B cell (primary cell): ENCODE results near the gene MCHR1. TPM values are rescaled to one million over a fixed set of nuclear protein-coding genes. Genes with fewer than 3 reads are reported as not detected.

Source experiments
- ATAC-seq: fragments of 200-7000 bp; cut with Tn5 transposase; one replicate; pipeline ENCODE4 v1.10.0; 2021; ENCODE audit warnings: low read depth, mild to moderate bottlenecking, moderate number of reproducible peaks, moderate library complexity
- CTCF ChIA-PET: fragments of 350-600 bp; sonication (Branson Sonifier 250); formaldehyde crosslinking; loops from one replicate; lab custom pipeline; 2021; ENCODE audit warnings: antibody characterized with exemption, inconsistent platforms; lab: Charles Lee
- POLR2A ChIA-PET: fragments of 350-600 bp; sonication (Branson Sonifier 250); formaldehyde crosslinking; loops from one replicate; lab custom pipeline; 2021; ENCODE audit warnings: antibody characterized with exemption; lab: Charles Lee
- DNase-seq: peaks from one replicate; pipeline ENCODE4 v3.0.0; 2013
- H2AFZ ChIP-seq: 2 replicates; pipeline ENCODE4 v1.6.1; 2012; ENCODE audit warnings: mild to moderate bottlenecking, low read depth, low read length; ENCODE audit not compliant: insufficient read depth, poor library complexity, severe bottlenecking
- H3K27ac ChIP-seq, 2 donors: 1 replicate in 1 of 2; 2 replicates in 1 of 2; pipeline ENCODE4 v1.5.1; 2012 to 2013; ENCODE audit warnings: low read length in 2 of 2, mild to moderate bottlenecking in 2 of 2, moderate library complexity in 1 of 2
- H3K27me3 ChIP-seq, 4 experiments: fragments of 200-600 bp in 1 of 4; sonication (generic) in 1 of 4; replicated peaks in 1 of 4; 1 replicate in 2 of 4; 2 replicates in 2 of 4; pipeline versions ENCODE4 v1.6.1 to v1.7.0; 2013 to 2016; ENCODE audit warnings: low read length in 3 of 4, mild to moderate bottlenecking in 2 of 4, mixed read lengths in 1 of 4, moderate library complexity in 1 of 4; ENCODE audit not compliant: insufficient read depth in 4 of 4, control insufficient read depth in 3 of 4; ENCODE audit errors: control extremely low read depth in 1 of 4
- H3K36me3 ChIP-seq, 2 experiments: replicated peaks in 1 of 2; 1 replicate in 1 of 2; 2 replicates in 1 of 2; pipeline versions ENCODE4 v1.6.1 to v1.7.1; 2013; ENCODE audit warnings: low read length in 1 of 2; ENCODE audit not compliant: insufficient read depth in 2 of 2, control insufficient read depth in 1 of 2; ENCODE audit errors: control extremely low read depth in 1 of 2, extremely low read depth in 1 of 2
- H3K4me1 ChIP-seq, 2 donors: fragments of 200-600 bp in 1 of 2; sonication (generic) in 1 of 2; 1 replicate in 1 of 2; 2 replicates in 1 of 2; pipeline versions ENCODE4 v1.5.1 to v1.6.1; 2013 to 2017; ENCODE audit warnings: low read length in 2 of 2; ENCODE audit not compliant: control insufficient read depth in 2 of 2, insufficient read depth in 2 of 2
- H3K4me2 ChIP-seq: replicated peaks from 2 replicates; pipeline ENCODE3; 2012; ENCODE audit warnings: mild to moderate bottlenecking, low read depth, low read length; ENCODE audit not compliant: poor library complexity, severe bottlenecking
- H3K4me3 ChIP-seq, 5 experiments: fragments of 200-600 bp in 1 of 5; sonication (generic) in 1 of 5; 1 replicate in 3 of 5; 2 replicates in 2 of 5; pipeline versions ENCODE4 v1.5.1 to v1.7.0; 2011 to 2016; ENCODE audit warnings: low read length in 4 of 5, mild to moderate bottlenecking in 4 of 5, low read depth in 2 of 5, control low read depth in 1 of 5, moderate library complexity in 1 of 5; ENCODE audit not compliant: insufficient read depth in 1 of 5; ENCODE audit errors: control extremely low read depth in 1 of 5, extremely low read depth in 1 of 5
- H3K79me2 ChIP-seq: fragments of 200-600 bp; sonication (generic); one replicate; pipeline ENCODE4 v1.6.0; 2016; ENCODE audit warnings: low read length; ENCODE audit not compliant: control insufficient read depth, insufficient read depth
- H3K9ac ChIP-seq: fragments of 200-600 bp; sonication (generic); 2 replicates; pipeline ENCODE4 v1.6.1; 2017; ENCODE audit warnings: mild to moderate bottlenecking, low read length, moderate library complexity
- H3K9me3 ChIP-seq, 3 donors: one replicate each; pipeline versions ENCODE4 v1.6.1 to v1.7.1; 2013; ENCODE audit warnings: low read length in 2 of 3; ENCODE audit not compliant: control insufficient read depth in 2 of 3, insufficient read depth in 1 of 3; ENCODE audit errors: control extremely low read depth in 1 of 3
- H4K20me1 ChIP-seq: 2 replicates; pipeline ENCODE4 v1.6.0; 2012; ENCODE audit warnings: mild to moderate bottlenecking, low read length; ENCODE audit not compliant: insufficient read depth, control insufficient read depth, poor library complexity, severe bottlenecking
- H3K27ac Mint-ChIP-seq: one replicate; pipeline ENCODE4 v1.8.0; 2021; ENCODE audit warnings: mixed read lengths
- H3K27me3 Mint-ChIP-seq: one replicate; pipeline ENCODE4 v1.8.0; 2021; ENCODE audit warnings: mixed read lengths
- H3K4me1 Mint-ChIP-seq: one replicate; pipeline ENCODE4 v1.8.0; 2021; ENCODE audit warnings: mixed read lengths
- H3K4me3 Mint-ChIP-seq: one replicate; pipeline ENCODE4 v1.8.0; 2021; ENCODE audit warnings: mixed read lengths
- H3K9me3 Mint-ChIP-seq: one replicate; pipeline ENCODE4 v1.8.0; 2022; ENCODE audit warnings: mixed read lengths; ENCODE audit not compliant: insufficient read depth
- EZH2 ChIP-seq: IDR thresholded peaks from 2 replicates; pipeline ENCODE4 v1.6.1; 2012; ENCODE audit warnings: borderline replicate concordance, low read depth, mild to moderate bottlenecking, moderate library complexity, low read length; ENCODE audit not compliant: insufficient read depth, poor library complexity, severe bottlenecking
- WGBS: methylation state at CpG from one replicate; pipeline ENCODE4 v1.1.5; 2013; ENCODE audit warnings: missing lambda C conversion rate; ENCODE audit not compliant: insufficient coverage; 5-methylcytosine and 5-hydroxymethylcytosine counted together
- intact Hi-C: fragments of 100-400 bp; cut with micrococcal nuclease; formaldehyde crosslinking; loops from one replicate; pipeline ENCODE4 v1.10.0; 2022
- polyA plus RNA-seq: library from polyadenylated mRNA; depleted of rRNA; stranded (reverse); fragments of >200 nt; gene quantifications from 2 replicates; pipeline ENCODE4 v1.2.3, GENCODE V29; 2012
- total RNA-seq, 2 donors: library from RNA; stranded (reverse); fragments of 120-200 nt in 1 of 2; gene quantifications; 1 replicate in 1 of 2; 2 replicates in 1 of 2; pipeline versions ENCODE4 v1.2.3 to v1.2.4, GENCODE V29; 2013 to 2022
- TF ChIP-seq, protein P1 (sequence below): fragments of 200-600 bp; IDR thresholded peaks from one replicate; pipeline ENCODE4 v1.8.0; 2022; ENCODE audit warnings: antibody characterized with exemption, mild to moderate bottlenecking

The MCHR1 gene
- total and polyA plus RNA-seq, 2 donors (not counting 1 experiment from before 2014, with no cell fraction given): not detected

DNA sequence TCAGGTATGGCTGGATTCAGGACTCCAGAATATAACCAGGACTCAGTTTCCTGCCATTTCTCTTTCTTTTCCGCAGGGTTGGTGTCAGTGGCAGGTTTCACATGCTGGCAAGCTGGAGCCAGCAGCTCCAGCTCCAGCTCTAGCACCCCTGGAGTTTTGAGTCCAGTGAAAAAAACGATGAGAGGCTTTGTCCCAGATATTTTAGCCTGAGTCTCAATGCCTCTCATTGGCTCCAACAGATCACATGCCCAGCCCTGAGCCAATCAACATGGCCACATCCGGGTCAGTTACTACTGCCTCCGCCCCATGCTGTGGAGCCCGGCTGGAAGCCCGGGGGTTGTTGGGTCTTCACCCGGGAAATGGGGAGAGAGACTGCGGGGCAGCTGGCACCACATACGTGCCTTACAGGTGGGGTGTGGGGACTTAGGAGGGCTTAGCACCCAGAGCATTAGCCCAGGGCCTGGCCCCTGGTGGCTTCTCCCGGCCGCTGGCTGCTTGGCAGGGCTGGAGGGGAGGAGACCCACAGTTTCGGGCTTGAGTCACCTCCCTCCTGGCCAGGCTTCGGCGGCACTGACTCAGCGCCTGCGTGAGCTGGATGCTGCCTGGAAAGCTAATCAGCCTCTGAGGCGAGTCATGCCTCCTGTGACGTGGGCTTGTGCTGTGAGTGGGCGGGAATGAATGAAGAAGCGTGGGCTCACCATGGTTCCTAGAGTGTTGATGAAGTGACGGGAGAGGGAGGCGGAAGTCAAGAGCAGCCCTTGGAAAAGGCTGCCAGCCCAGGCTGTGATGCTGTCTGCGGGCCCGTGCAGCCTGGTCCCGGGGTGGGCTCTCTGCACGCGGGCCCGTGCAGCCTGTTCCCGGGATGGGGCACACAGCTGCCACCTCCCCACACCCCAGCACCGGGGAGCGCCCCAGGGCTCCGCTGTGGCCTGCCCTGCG is 27.5 kb upstream of the MCHR1 start:
- H3K4me1 ChIP-seq: peaks cover 0 to 6% of the 10 kb centered on the region in 2 donors
- H3K79me2 ChIP-seq: no peaks in the 10 kb centered on the region
- H3K27ac ChIP-seq: peak overlapping the region; percentile 29 to 41
- intact Hi-C loops: no loop called here
- H2AFZ ChIP-seq: peak overlapping the region; percentile 54
- TF ChIP-seq, protein P1, sequence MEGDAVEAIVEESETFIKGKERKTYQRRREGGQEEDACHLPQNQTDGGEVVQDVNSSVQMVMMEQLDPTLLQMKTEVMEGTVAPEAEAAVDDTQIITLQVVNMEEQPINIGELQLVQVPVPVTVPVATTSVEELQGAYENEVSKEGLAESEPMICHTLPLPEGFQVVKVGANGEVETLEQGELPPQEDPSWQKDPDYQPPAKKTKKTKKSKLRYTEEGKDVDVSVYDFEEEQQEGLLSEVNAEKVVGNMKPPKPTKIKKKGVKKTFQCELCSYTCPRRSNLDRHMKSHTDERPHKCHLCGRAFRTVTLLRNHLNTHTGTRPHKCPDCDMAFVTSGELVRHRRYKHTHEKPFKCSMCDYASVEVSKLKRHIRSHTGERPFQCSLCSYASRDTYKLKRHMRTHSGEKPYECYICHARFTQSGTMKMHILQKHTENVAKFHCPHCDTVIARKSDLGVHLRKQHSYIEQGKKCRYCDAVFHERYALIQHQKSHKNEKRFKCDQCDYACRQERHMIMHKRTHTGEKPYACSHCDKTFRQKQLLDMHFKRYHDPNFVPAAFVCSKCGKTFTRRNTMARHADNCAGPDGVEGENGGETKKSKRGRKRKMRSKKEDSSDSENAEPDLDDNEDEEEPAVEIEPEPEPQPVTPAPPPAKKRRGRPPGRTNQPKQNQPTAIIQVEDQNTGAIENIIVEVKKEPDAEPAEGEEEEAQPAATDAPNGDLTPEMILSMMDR: no peak
- TF ChIP-seq EZH2: no peak
- H3K27me3 ChIP-seq: no peaks in the 10 kb centered on the region
- no peaks in the 10 kb centered on the region for H3K9me3 ChIP-seq
- peak overlapping the region in 4 of 5 experiments; percentile 48 to 59 (median 50) for H3K4me3 ChIP-seq
- POLR2A ChIA-PET: interaction anchor here (0.6 to 1.4 kb wide), 2 partner anchors 15 to 181 kb away, joined by 3 to 6 read pairs; partner anchors contain the start of gene MRTFA
- Mint-ChIP-seq H3K27ac (peak overlapping the region; percentile 88), H3K4me1 (peaks cover 14% of the 10 kb centered on the region), H3K9me3 (no peaks in the 10 kb centered on the region), H3K4me3 (peak overlapping the region; percentile 86), H3K27me3 (no peaks in the 10 kb centered on the region)
- H4K20me1 ChIP-seq: no peaks in the 10 kb centered on the region
- peak overlapping the region; percentile 57 for H3K4me2 ChIP-seq
- WGBS: 80% methylated on average over 31 of the region's 33 CpGs
- peak; percentile 85 for ATAC-seq
- peak overlapping the region; percentile 56 for H3K9ac ChIP-seq
- CTCF ChIA-PET: interaction anchor here (1.3 to 11.7 kb wide), 3 partner anchors 104 to 214 kb away, joined by 3 to 232 read pairs (median 22); no protein-coding TSS in a partner anchor
- no peaks in the 10 kb centered on the region for H3K36me3 ChIP-seq
- peak; percentile 61 for DNase-seq

GRCh38 chr22:40653361-40653760 is 25.9 kb upstream of the MCHR1 start:
- Histone ChIP-seq H3K79me2 (no peaks in the 10 kb centered on the region), H3K4me3 (no peak overlapping the region), H2AFZ (no peak overlapping the region), H4K20me1 (no peaks in the 10 kb centered on the region), H3K4me1 (no peaks in the 10 kb centered on the region), H3K9ac (no peak overlapping the region), H3K4me2 (no peak overlapping the region), H3K9me3 (no peaks in the 10 kb centered on the region), H3K36me3 (no peaks in the 10 kb centered on the region), H3K27ac (no peak overlapping the region), H3K27me3 (no peaks in the 10 kb centered on the region)
- ATAC-seq (no peak), DNase-seq (no peak)
- ChIA-PET CTCF (interaction anchor here (0.9 to 1.0 kb wide), 2 partner anchors 30 to 216 kb away, joined by 3 read pairs; no protein-coding TSS in a partner anchor), POLR2A (no interaction called here)
- H3K9me3 Mint-ChIP-seq: no peaks in the 10 kb centered on the region
- intact Hi-C loops: no loop called here
- no peak for TF ChIP-seq EZH2
- TF ChIP-seq, protein P1: no peak
- H3K4me3 Mint-ChIP-seq: no peak overlapping the region
- no peak overlapping the region for H3K27ac Mint-ChIP-seq
- no peaks in the 10 kb centered on the region for H3K27me3 Mint-ChIP-seq
- H3K4me1 Mint-ChIP-seq: peaks cover 7% of the 10 kb centered on the region
- 100% methylated on average over 9 of the region's 9 CpGs for WGBS
